ENCODE data around the gene GTF2A1.

The GTF2A1 gene

GRCh38 chr14:81176241-81176640 lies 44.5 kb downstream of the GTF2A1 start:
- no peak for DNase-seq

DNA sequence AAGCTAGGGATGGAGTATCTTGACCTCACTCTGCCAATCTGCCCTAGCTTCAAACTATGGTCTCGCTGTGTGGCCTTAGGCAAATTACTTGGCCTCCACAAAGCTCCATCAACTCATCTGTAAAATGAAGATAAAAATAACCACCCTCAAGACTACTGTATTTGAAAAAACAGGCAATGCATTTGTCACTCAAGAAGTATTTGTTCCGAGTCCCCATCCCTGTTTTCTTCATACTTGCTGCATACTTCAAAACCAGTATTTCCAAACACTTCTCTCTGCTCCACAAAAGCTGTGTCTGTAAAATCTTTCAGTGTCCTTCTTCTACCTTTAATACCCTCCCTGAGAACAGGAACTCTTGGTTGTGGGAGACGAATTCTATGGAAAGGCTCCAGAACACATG lies 47.9 kb downstream of the GTF2A1 start:
- no peak for DNase-seq

- no peak for DNase-seq
Measured at GRCh38 chr14:81172353-81172752, 48.4 kb downstream of the GTF2A1 start.

- no peak for DNase-seq
Measured at GRCh38 chr14:81170829-81171195, 49.9 kb downstream of the GTF2A1 start.

- peak; percentile 97 for DNase-seq
Measured at GRCh38 chr14:81170104-81170828, 50.5 kb downstream of the GTF2A1 start.

- DNase-seq = no peak
Measured at GRCh38 chr14:81169711-81170103, 51.1 kb downstream of the GTF2A1 start.

GRCh38 chr14:81169267-81169666 lies 51.5 kb downstream of the GTF2A1 start:
- DNase-seq = no peak

- DNase-seq = no peak
Measured at GRCh38 chr14:81166121-81166520, 54.6 kb downstream of the GTF2A1 start.

DNA sequence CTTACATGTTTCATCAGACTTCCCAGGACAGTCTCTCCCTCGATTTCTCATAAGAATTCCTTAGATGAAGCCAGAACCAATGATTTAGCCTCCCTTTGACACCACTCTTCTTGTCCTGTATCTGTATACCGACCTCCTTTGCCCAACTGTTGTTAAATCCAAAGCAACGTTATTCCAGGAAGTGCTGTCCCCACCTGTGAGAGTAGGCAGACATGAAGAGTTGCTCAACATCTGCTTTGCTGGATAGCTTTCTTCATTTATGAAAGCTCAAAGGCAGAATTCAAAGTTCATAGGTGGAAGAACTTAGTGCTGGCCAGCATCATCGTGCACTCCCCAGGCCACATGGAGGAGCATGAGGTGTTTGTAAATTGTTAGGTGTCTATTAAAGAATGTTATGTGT lies 55.6 kb downstream of the GTF2A1 start:
- no peak for DNase-seq

- DNase-seq = peak; percentile 61
Measured at GRCh38 chr14:81164167-81164774, 56.5 kb downstream of the GTF2A1 start.

GRCh38 chr14:81162941-81163340 lies 57.8 kb downstream of the GTF2A1 start:
- DNase-seq = no peak

DNA sequence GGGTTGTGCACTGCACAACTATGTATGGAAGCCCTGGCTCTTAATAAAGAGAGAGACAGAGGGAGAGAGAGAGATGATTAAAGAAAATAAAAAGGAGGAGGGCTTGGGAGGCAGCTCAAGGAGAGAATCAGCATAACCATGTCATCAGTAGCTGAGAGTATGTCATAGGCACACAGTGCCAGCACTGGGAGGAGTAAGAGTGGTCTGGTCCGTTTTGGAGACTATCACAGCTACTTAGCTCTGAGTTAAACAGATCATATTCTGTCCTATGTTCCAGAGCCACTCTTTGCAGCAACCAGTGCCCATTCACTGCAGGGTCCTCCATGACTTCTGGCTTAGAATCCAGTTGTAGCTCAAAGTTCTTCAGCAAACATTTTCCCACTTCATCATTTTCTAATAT lies 59.0 kb downstream of the GTF2A1 start:
- no peak for DNase-seq

DNA sequence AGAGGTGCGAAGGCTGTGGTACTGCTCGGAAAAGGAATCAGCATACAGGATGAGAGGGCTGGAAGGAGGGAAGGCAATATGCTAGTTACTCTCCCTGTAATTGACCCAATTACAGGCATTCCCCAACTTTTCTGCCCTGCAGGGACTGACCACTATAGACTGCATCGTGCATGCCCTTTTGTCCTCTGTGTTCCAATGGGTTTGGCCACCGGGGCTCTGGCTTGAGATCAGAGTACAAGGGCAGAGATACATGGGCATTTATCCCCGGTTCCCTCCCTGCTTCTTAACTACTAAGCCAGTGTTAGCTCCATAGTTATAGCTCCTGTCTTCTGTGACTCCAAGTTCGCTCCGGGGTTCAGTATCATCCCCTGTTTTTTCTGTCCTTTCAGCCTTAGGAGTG lies 59.7 kb downstream of the GTF2A1 start:
- DNase-seq = no peak

- no peak for DNase-seq
Measured at GRCh38 chr14:81157431-81157830, 63.3 kb downstream of the GTF2A1 start.

DNA sequence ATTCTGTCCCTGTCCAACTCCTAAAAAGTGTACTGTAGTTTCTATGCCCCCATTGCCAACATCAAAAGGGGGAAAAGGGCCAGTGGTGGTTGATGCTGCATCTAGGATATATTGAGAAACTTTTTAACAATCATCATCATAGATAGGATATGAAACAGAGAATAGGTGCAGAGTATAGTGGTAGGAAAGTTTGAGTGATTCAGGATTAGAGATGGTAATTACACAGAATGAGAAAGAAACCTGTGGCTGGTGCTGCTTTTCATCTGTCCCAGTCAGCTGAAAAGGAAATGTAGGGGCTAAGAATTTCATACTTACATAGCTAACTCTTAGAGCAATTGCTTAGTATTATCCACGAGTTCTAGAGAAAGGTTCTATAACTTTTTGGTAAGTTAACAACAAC lies 67.6 kb downstream of the GTF2A1 start:
- no peak for DNase-seq

GRCh38 chr14:81148635-81149034 lies 72.1 kb downstream of the GTF2A1 start:
- DNase-seq = no peak

GRCh38 chr14:81147140-81147897 lies 73.4 kb downstream of the GTF2A1 start:
- DNase-seq = peak; percentile 52

DNA sequence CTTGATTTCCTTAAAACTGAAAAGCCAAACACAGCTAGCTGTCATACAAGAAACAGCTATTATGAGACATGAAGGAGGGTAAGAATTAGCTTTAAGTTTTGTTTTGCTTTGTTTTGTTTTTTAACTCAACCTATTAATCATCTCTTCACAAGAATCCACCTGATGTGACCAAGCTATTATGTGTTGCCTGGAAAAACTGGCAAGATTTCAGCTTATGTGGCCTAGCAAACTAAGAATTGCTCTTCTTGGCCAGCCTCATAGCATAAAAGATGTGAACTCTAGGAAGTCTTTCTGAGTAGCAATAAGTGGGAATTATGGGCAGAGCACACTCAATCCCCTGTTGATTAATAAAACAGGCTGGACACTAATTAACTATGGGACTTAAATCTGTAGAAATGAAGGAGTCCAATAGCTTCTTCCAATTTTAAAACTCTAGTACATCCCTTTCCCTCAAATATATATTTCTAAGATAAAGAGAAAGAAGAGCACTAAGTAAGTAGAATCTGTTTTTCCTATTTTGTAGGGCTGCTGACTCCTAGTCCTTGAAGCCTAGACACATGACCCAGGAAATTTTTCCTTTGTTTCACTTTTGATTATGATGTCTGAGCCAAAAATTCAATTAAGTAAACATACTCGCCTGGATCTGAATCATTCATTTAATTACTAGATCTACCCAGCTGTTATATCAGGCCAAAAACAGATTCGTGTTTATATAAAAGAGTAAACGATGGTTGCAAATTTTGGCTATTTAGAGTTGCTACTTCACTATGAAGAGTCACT lies 75.7 kb downstream of the GTF2A1 start:
- no peak for DNase-seq

DNA sequence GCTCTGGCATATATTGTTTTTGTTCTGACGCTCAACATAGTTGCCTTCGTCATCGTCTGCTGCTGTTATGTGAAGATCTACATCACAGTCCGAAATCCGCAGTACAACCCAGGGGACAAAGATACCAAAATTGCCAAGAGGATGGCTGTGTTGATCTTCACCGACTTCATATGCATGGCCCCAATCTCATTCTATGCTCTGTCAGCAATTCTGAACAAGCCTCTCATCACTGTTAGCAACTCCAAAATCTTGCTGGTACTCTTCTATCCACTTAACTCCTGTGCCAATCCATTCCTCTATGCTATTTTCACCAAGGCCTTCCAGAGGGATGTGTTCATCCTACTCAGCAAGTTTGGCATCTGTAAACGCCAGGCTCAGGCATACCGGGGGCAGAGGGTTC lies 77.0 kb downstream of the GTF2A1 start:
- no peak for DNase-seq

DNA sequence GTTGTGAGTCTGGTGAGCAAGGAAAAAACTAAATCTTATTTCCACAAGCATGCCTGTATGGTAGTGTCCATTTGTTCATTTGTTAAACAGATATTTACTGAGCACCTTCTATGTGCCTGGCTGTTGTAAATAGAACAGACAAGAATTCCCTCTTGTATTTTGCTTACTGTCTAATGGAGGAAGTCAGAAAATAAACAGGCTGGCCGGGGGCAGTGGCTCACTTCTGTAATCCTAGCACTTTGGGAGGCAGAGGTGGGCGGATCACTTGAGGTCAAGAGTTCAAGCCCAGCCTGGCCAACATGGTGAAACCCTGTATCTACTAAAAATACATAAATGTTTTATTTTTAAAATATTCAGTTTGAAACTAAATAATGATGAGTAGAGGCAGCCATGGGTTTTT lies 79.3 kb downstream of the GTF2A1 start:
- no peak for DNase-seq

DNA sequence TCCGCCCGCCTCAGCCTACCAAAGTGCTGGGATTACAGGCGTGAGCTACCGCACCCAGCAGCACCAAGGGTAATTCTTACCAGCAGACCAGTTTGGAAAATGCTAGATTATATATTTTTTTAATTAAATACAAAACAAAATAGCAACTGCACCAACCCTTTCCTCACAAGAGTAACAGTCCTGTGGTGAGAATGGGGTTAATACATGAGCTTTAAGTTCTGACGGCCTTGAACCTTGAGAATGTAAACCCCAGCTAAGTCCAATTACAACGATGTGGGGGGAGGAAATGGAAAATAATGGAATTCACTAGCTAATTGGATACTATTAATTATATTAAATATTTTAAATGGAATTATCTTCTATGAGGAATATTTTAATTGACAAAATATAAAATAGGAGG lies 82.3 kb downstream of the GTF2A1 start:
- DNase-seq = no peak

GRCh38 chr14:81137316-81137715 lies 83.4 kb downstream of the GTF2A1 start:
- DNase-seq = peak; percentile 6

DNA sequence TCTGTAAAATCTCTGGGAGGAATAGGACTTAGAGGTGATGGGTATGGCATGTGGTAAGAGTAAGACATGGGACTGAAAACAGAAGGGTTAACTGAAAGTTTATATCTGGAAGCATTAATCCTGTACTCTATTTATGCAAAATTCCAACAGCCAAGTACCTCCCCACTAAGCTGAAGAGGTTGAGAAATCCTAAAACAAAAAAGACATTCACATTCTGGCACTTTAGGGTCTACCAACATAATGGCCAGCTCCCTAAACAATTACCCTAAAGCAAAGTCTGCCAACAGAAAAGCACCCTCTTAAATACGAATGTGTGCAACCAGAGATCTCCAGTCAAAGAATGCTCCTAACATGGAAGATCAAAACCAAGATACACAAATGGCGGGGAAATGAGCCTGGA lies 87.4 kb downstream of the GTF2A1 start:
- DNase-seq = no peak

Data from eye (tissue), 1 donor.